Thymus (tissue), 11 donors: ENCODE data around the gene RALGAPB. TPM values are rescaled to one million over a fixed set of nuclear protein-coding genes. Genes with fewer than 3 reads are reported as not detected.

Source experiments
- DNase-seq, 9 donors: peaks; one replicate each; pipeline ENCODE4 v3.0.0-alpha.2; 2013; ENCODE audit warnings: low spot score in 9 of 9, low read depth in 6 of 9, missing footprints in 1 of 9
- H3K27ac ChIP-seq, 2 donors: one replicate each; pipeline ENCODE4 v1.5.1; 2013; ENCODE audit warnings: control low read depth in 1 of 2, low read depth in 1 of 2, low read length in 1 of 2, mild to moderate bottlenecking in 1 of 2, moderate library complexity in 1 of 2
- H3K27me3 ChIP-seq, 2 donors: one replicate each; pipeline ENCODE4 v1.5.1; 2013; ENCODE audit warnings: low read length in 1 of 2; ENCODE audit not compliant: control insufficient read depth in 2 of 2, insufficient read depth in 1 of 2
- H3K36me3 ChIP-seq, 2 donors: one replicate each; pipeline ENCODE4 v1.5.1; 2013; ENCODE audit warnings: low read length in 1 of 2, mild to moderate bottlenecking in 1 of 2, moderate library complexity in 1 of 2; ENCODE audit not compliant: control insufficient read depth in 2 of 2, insufficient read depth in 2 of 2
- H3K4me1 ChIP-seq, 2 donors: one replicate each; pipeline ENCODE4 v1.5.1; 2013; ENCODE audit warnings: low read length in 2 of 2; ENCODE audit not compliant: control insufficient read depth in 2 of 2, insufficient read depth in 2 of 2
- H3K4me3 ChIP-seq, 2 donors: one replicate each; pipeline ENCODE4 v1.5.1; 2013; ENCODE audit warnings: low read length in 2 of 2, control low read depth in 1 of 2, mild to moderate bottlenecking in 1 of 2
- H3K9me3 ChIP-seq, 2 donors: one replicate each; pipeline ENCODE4 v1.5.1; 2013; ENCODE audit warnings: low read length in 1 of 2, mild to moderate bottlenecking in 1 of 2; ENCODE audit not compliant: control insufficient read depth in 2 of 2, insufficient read depth in 1 of 2
- WGBS: extraction: QIAGEN DNeasy Blood & Tissue Kit; methylation state at CpG from one replicate; pipeline ENCODE4 v1.1.7; 2013; 5-methylcytosine and 5-hydroxymethylcytosine counted together
- polyA plus RNA-seq: library from polyadenylated mRNA; stranded (reverse); fragments of 200-250 nt; gene quantifications from one replicate; pipeline ENCODE4 v1.2.3, GENCODE V29; 2013
- total RNA-seq: library from RNA; stranded (reverse); fragments of 120-200 nt; gene quantifications from one replicate; pipeline ENCODE4 v1.2.4, GENCODE V29; 2013
- donor health status: healthy.

Gene RALGAPB
- total and polyA plus RNA-seq, 2 donors, result 14.4 to 15.2 TPM

DNA sequence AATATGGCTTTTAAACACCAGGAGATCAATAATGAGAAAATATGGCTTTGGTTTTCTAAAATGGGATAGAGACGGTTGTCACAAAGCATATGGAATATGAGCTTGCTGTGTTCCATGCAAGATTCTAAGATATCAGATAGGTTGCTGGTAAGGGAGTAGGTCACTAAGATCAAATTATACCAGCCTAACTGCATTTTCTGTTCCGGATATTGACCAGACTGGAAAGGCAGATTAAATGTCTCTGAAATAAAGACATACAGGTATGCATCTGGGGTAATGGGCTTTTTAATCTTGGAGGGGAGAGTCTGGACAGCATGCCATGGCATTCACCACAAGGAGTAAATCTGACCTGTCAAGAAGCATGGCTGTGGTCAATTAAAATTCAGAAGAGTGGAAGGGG lies 73.1 kb downstream of the RALGAPB start:
- no peak overlapping the region for H3K4me3 ChIP-seq
- H3K9me3 ChIP-seq, result no peaks in the 10 kb centered on the region
- no peaks in the 10 kb centered on the region for H3K4me1 ChIP-seq
- no peaks in the 10 kb centered on the region for H3K27me3 ChIP-seq
- DNase-seq, result no peak
- 98% methylated on average over 2 of the region's 2 CpGs for WGBS
- H3K27ac ChIP-seq, result no peak overlapping the region
- peaks cover 62 to 68% of the 10 kb centered on the region in 2 donors for H3K36me3 ChIP-seq

DNA sequence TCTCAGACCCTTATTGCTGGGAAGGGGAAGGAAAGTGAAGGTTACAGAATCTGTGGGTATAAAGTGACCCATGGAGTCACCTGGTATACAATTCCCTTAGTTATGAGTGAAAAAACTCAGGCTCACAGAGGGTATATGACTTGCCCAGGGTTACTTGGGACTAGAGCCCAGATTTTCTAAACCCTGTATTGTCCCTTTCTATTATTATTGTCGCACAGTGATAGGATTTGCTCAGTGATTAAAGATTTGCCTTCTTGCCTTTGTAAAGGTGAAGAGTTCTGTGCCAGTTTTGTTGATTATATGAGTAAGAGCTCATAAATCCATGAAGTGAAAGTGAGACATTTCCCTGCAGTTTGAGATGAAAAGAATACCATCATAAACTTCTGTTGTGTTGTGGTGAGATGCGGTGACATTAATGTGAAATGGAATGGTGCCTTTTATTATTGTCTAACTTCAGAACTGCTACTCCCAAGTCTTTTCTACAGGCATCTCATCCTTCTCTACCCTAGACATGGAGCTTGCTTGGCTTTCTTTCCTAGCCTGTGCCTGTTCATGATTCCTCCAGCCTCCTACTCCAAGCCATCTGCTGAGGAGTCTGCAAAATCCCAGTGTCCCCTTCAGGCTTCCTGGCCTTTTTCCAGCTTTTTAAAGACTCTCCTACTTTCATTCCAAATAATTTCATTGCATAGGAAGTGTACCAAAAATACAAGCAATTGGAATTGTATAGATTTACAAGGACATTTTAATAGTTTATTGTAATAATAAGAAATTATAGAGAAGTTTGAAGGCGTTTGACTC lies 74.8 kb downstream of the RALGAPB start:
- Histone ChIP-seq H3K27ac (no peak overlapping the region), H3K36me3 (peaks cover 60 to 66% of the 10 kb centered on the region in 2 donors), H3K27me3 (no peaks in the 10 kb centered on the region), H3K4me1 (no peaks in the 10 kb centered on the region), H3K4me3 (no peak overlapping the region), H3K9me3 (no peaks in the 10 kb centered on the region)
- DNase-seq, result no peak
- WGBS, result 98% methylated on average over 3 of the region's 3 CpGs

- no peaks in the 10 kb centered on the region for H3K4me1 ChIP-seq
- no peaks in the 10 kb centered on the region for H3K27me3 ChIP-seq
- WGBS, result 43% methylated on average over 3 of the region's 3 CpGs
- H3K9me3 ChIP-seq, result no peaks in the 10 kb centered on the region
- peaks cover 62 to 66% of the 10 kb centered on the region in 2 donors for H3K36me3 ChIP-seq
- DNase-seq, result peak in 3 of 9 donors; percentile 3 to 26 (median 4)
- H3K27ac ChIP-seq, result no peak overlapping the region
- H3K4me3 ChIP-seq, result no peak overlapping the region
These were observed 75.9 kb downstream of the RALGAPB start for GRCh38 chr20:38548356-38549083.

DNA sequence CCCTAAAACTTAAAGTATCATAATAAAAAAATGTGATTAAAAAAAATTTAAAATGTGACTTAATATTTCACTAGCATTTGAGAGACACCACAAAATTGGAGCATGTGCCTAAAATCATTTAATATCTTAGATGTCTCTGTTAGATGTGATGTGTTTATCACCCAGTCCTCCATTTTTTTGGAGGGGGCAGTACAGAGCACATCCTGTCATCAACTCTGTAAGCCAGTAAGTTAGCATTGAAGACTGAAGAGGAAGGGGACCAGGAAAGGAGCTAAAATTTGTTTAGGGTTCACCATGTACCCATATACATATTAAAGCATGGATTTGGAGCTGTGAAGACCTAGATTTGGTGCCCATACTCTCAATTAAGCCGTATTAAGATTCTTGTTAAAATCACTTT lies 77.6 kb downstream of the RALGAPB start:
- H3K27ac ChIP-seq, result no peak overlapping the region
- 97% methylated on average over 1 of the region's 1 CpG for WGBS
- no peak overlapping the region for H3K4me3 ChIP-seq
- H3K27me3 ChIP-seq, result no peaks in the 10 kb centered on the region
- peaks cover 66 to 77% of the 10 kb centered on the region in 2 donors for H3K36me3 ChIP-seq
- peak in 1 of 9 donors; percentile 12 for DNase-seq
- H3K9me3 ChIP-seq, result no peaks in the 10 kb centered on the region
- no peaks in the 10 kb centered on the region for H3K4me1 ChIP-seq

GRCh38 chr20:38551056-38551626 lies 78.5 kb downstream of the RALGAPB start:
- no peaks in the 10 kb centered on the region for H3K27me3 ChIP-seq
- no peaks in the 10 kb centered on the region for H3K9me3 ChIP-seq
- no peak overlapping the region for H3K4me3 ChIP-seq
- DNase-seq, result no peak
- H3K4me1 ChIP-seq, result no peaks in the 10 kb centered on the region
- WGBS, result 98% methylated on average over 7 of the region's 7 CpGs
- H3K27ac ChIP-seq, result no peak overlapping the region
- H3K36me3 ChIP-seq, result peaks cover 60 to 68% of the 10 kb centered on the region in 2 donors

GRCh38 chr20:38554986-38555385 lies 82.3 kb downstream of the RALGAPB start:
- WGBS, result 99% methylated on average over 2 of the region's 2 CpGs
- no peaks in the 10 kb centered on the region for H3K9me3 ChIP-seq

GRCh38 chr20:38555395-38555794 lies 82.8 kb downstream of the RALGAPB start:
- Histone ChIP-seq H3K4me1 (no peaks in the 10 kb centered on the region), H3K9me3 (no peaks in the 10 kb centered on the region), H3K4me3 (no peak overlapping the region), H3K36me3 (peaks cover 40 to 71% of the 10 kb centered on the region in 2 donors), H3K27me3 (no peaks in the 10 kb centered on the region), H3K27ac (no peak overlapping the region)
- no peak for DNase-seq

More at GRCh38 chr20:38554986-38555385, 82.3 kb downstream of the RALGAPB start:
- H3K4me3 ChIP-seq, result no peak overlapping the region
- H3K4me1 ChIP-seq, result no peaks in the 10 kb centered on the region
- no peak for DNase-seq
- H3K27me3 ChIP-seq, result no peaks in the 10 kb centered on the region
- H3K36me3 ChIP-seq, result peaks cover 40 to 68% of the 10 kb centered on the region in 2 donors
- no peak overlapping the region for H3K27ac ChIP-seq

GRCh38 chr20:38557174-38557573 lies 84.5 kb downstream of the RALGAPB start:
- WGBS, result 97% methylated on average over 2 of the region's 2 CpGs

More at GRCh38 chr20:38557174-38557573, 84.5 kb downstream of the RALGAPB start:
- no peak overlapping the region for H3K4me3 ChIP-seq
- no peak overlapping the region for H3K27ac ChIP-seq
- H3K9me3 ChIP-seq, result no peaks in the 10 kb centered on the region
- DNase-seq, result no peak
- peaks cover 33 to 58% of the 10 kb centered on the region in 2 donors for H3K36me3 ChIP-seq
- no peaks in the 10 kb centered on the region for H3K27me3 ChIP-seq
- no peaks in the 10 kb centered on the region for H3K4me1 ChIP-seq
